HepG2 (cell line): ENCODE results near the gene MYOM1. TPM values are rescaled to one million over a fixed set of nuclear protein-coding genes. Genes with fewer than 3 reads are reported as not detected.

Experiments
- ATAC-seq: fragments of 200-7000 bp; cut with Tn5 transposase; 3 replicates; pipeline ENCODE4 v1.9.1; 2020; ENCODE audit warnings: mild to moderate bottlenecking, moderate library complexity
- BruUV-seq: library from RNA; stranded (reverse); fragments of 400-500 nt; replicated peaks from 2 replicates; lab custom pipeline; 2021; lab: Mats Ljungman, UMichigan
- CTCF ChIA-PET: fragments of 300-600 bp; formaldehyde crosslinking; extraction: SDS; loops from one replicate; lab custom pipeline; 2021; ENCODE audit warnings: low total read pairs, inconsistent platforms, low intra/inter-chr PET ratio; lab: Yijun Ruan, JAX
- POLR2A ChIA-PET: fragments of 350-600 bp; sonication (Branson Sonifier 250); formaldehyde crosslinking; loops from one replicate; lab custom pipeline; 2020; ENCODE audit warnings: antibody characterized with exemption, inconsistent platforms; lab: Yijun Ruan, JAX
- DNase-seq: peaks from one replicate; pipeline ENCODE4 v3.0.0-alpha.2; 2015; ENCODE audit warnings: low spot score
- FAIRE-seq: peaks from 3 replicates; lab custom pipeline; 2011; peaks lifted over from hg19 to GRCh38; lab: Jason Lieb, UNC
- H2AFZ ChIP-seq: one replicate; pipeline ENCODE4 v1.6.1; 2011; ENCODE audit warnings: low read length, inconsistent platforms
- H3K27ac ChIP-seq: fragments of 300-600 bp; 3 replicates; pipeline ENCODE4 v1.8.0; 2011; ENCODE audit warnings: mixed run types, mild to moderate bottlenecking, mixed read lengths, low read length, inconsistent platforms; ENCODE audit not compliant: insufficient read depth; ENCODE audit errors: extremely low read length
- H3K27me3 ChIP-seq, 2 experiments: fragments of 200-600 bp in 1 of 2; 2 replicates in 1 of 2; 3 replicates in 1 of 2; pipeline versions ENCODE4 v1.6.0 to v1.8.0; 2011; ENCODE audit warnings: low read length in 2 of 2, mild to moderate bottlenecking in 2 of 2, moderate library complexity in 2 of 2, inconsistent platforms in 1 of 2; ENCODE audit not compliant: insufficient read depth in 2 of 2, control insufficient read depth in 1 of 2
- H3K36me3 ChIP-seq, 2 experiments: fragments of 200-600 bp in 1 of 2; replicated peaks in 1 of 2; 2 replicates in 1 of 2; 3 replicates in 1 of 2; pipeline versions ENCODE4 v1.5.1 to v1.8.0; 2011; ENCODE audit warnings: low read length in 2 of 2, inconsistent platforms in 1 of 2; ENCODE audit not compliant: insufficient read depth in 2 of 2, control insufficient read depth in 1 of 2
- H3K4me1 ChIP-seq: 2 replicates; pipeline ENCODE4 v1.5.1; 2012; ENCODE audit warnings: low read length, inconsistent platforms; ENCODE audit not compliant: insufficient read depth
- H3K4me2 ChIP-seq: 2 replicates; pipeline ENCODE4 v1.6.0; 2011; ENCODE audit warnings: low read depth, low read length, inconsistent platforms
- H3K4me3 ChIP-seq, 3 experiments: fragments of 200-600 bp in 1 of 3; sonication (generic), shearing (Covaris generic) in 1 of 3; replicated peaks in 1 of 3; 2 replicates each; pipeline ENCODE4 v1.5.1; 2011 to 2016; ENCODE audit warnings: low read length in 3 of 3, inconsistent platforms in 2 of 3, low read depth in 2 of 3, mild to moderate bottlenecking in 2 of 3, control low read depth in 1 of 3, mixed read lengths in 1 of 3; ENCODE audit not compliant: insufficient read depth in 1 of 3
- H3K79me2 ChIP-seq: one replicate; pipeline ENCODE4 v1.6.1; 2011; ENCODE audit warnings: low read length, inconsistent platforms; ENCODE audit not compliant: insufficient read depth
- H3K9ac ChIP-seq: 2 replicates; pipeline ENCODE4 v1.6.0; 2011; ENCODE audit warnings: mild to moderate bottlenecking, low read depth, low read length, inconsistent platforms; ENCODE audit not compliant: insufficient read depth
- H3K9me3 ChIP-seq: 2 replicates; pipeline ENCODE4 v1.5.1; 2012; ENCODE audit warnings: mild to moderate bottlenecking, low read length
- H4K20me1 ChIP-seq: 2 replicates; pipeline ENCODE4 v1.6.0; 2011; ENCODE audit warnings: inconsistent platforms, mild to moderate bottlenecking, low read length, moderate library complexity; ENCODE audit not compliant: insufficient read depth
- ARID5B ChIP-seq: IDR thresholded peaks from 2 replicates; pipeline ENCODE4 v1.4.0; 2020; ENCODE audit warnings: mild to moderate bottlenecking, missing genetic modification reagents
- BCL6 ChIP-seq: IDR thresholded peaks from 2 replicates; pipeline ENCODE4 v1.6.1; 2016; ENCODE audit warnings: missing genetic modification reagents, missing compliant biosample characterization
- GTF3A ChIP-seq: sonication (generic); formaldehyde crosslinking; conservative IDR thresholded peaks from 2 replicates; pipeline ENCODE4 v1.4.0; 2020; ENCODE audit warnings: mild to moderate bottlenecking, missing genetic modification reagents
- HDAC1 ChIP-seq: sonication (generic); formaldehyde crosslinking; IDR thresholded peaks from 2 replicates; pipeline ENCODE4 v1.5.1; 2020; ENCODE audit warnings: mild to moderate bottlenecking, missing genetic modification reagents
- HNF4G ChIP-seq, 2 experiments: sonication (generic) in 1 of 2; formaldehyde crosslinking in 1 of 2; IDR thresholded peaks; 2 replicates each; pipeline versions ENCODE4 v1.4.0 to v1.6.1; 2011 to 2020; ENCODE audit warnings: borderline replicate concordance in 2 of 2, low read depth in 2 of 2, mild to moderate bottlenecking in 2 of 2, low read length in 1 of 2, missing genetic modification reagents in 1 of 2, moderate library complexity in 1 of 2
- IKZF5 ChIP-seq: IDR thresholded peaks from 2 replicates; pipeline ENCODE4 v1.6.1; 2018; ENCODE audit warnings: missing genetic modification reagents, mild to moderate bottlenecking, missing compliant biosample characterization
- KAT2B ChIP-seq: fragments of 150-350 bp; IDR thresholded peaks from 2 replicates; pipeline ENCODE4 v1.6.1; 2014; ENCODE audit warnings: low read depth, low read length, borderline replicate concordance
- NR2F6 ChIP-seq, 2 experiments: IDR thresholded peaks; 2 replicates each; pipeline ENCODE4 v1.6.1; 2016; ENCODE audit warnings: antibody characterized with exemption in 1 of 2, mild to moderate bottlenecking in 1 of 2
- PHF21A ChIP-seq: sonication (generic); formaldehyde crosslinking; IDR thresholded peaks from 2 replicates; pipeline ENCODE4 v1.5.0; 2020; ENCODE audit warnings: mild to moderate bottlenecking, missing genetic modification reagents
- REL ChIP-seq: sonication (generic); formaldehyde crosslinking; conservative IDR thresholded peaks from 2 replicates; pipeline ENCODE4 v1.8.0; 2022; ENCODE audit warnings: mild to moderate bottlenecking, missing genetic modification reagents, moderate library complexity
- ZMYM2 ChIP-seq: sonication (generic); formaldehyde crosslinking; IDR thresholded peaks from 2 replicates; pipeline ENCODE4 v1.8.0; 2022; ENCODE audit warnings: mild to moderate bottlenecking, missing genetic modification reagents
- ZNF782 ChIP-seq: sonication (generic); formaldehyde crosslinking; IDR thresholded peaks from 2 replicates; pipeline ENCODE4 v1.4.0; 2020; ENCODE audit warnings: missing genetic modification reagents, mild to moderate bottlenecking, borderline replicate concordance
- WGBS: methylation state at CpG from one replicate; pipeline ENCODE4 v1.1.6; 2017; ENCODE audit warnings: low lambda C conversion rate; 5-methylcytosine and 5-hydroxymethylcytosine counted together
- in situ Hi-C: cut with HindIII; loops from 2 replicates; pipeline ENCODE4 v1.10.0; 2017; ENCODE audit warnings: low pct_unique_long_range_greater_than_20kb; ENCODE audit not compliant: extremely low pct_ligation_motif_present
- intact Hi-C: fragments of 100-400 bp; cut with micrococcal nuclease; formaldehyde crosslinking; loops from one replicate; pipeline ENCODE4 v1.10.0; 2022; ENCODE audit not compliant: unreplicated experiment
- polyA plus RNA-seq, 8 experiments: library from polyadenylated mRNA; depleted of rRNA in 3 of 8; stranded (reverse) in 7 of 8; unstranded in 1 of 8; fragments of >200 nt; fragmentation: Illumina TruSeq in 4 of 8; extraction: Trizol in 4 of 8; gene quantifications; 2 replicates each; pipeline versions ENCODE4 v1.2.1 to v1.2.3, GENCODE V29; 2011 to 2016; ENCODE audit warnings: low read depth in 4 of 8, missing spikeins in 1 of 8, mixed read lengths in 1 of 8; ENCODE audit not compliant: insufficient read depth in 1 of 8
- total RNA-seq, 5 experiments: library from RNA; depleted of rRNA; stranded (reverse); fragments of >200 nt; fragmentation: Illumina TruSeq; extraction: Trizol; gene quantifications; 2 replicates each; pipeline ENCODE4 v1.2.3, GENCODE V29; 2016; ENCODE audit warnings: low read depth in 1 of 5

The MYOM1 gene
- total and polyA plus RNA-seq, 2 of the 13 experiments (the other 11 are each of a cell fraction or from before 2014, with no cell fraction given) = 0.46 to 0.98 TPM

- TF ChIP-seq NR2F6 (IDR thresholded peaks at IDR 0.05) = no peak
- TF ChIP-seq NR2F6 (CRISPR knock-in tag; IDR thresholded peaks at IDR 0.05) = no peak
- TF ChIP-seq, all 625 proteins: peak for 0
- no TSS peak for BruUV-seq
- in situ Hi-C loops = no loop called here
- Histone ChIP-seq H3K9me3 (no peaks in the 10 kb centered on the region), H4K20me1 (no peaks in the 10 kb centered on the region), H3K4me3 (no peak overlapping the region), H3K4me1 (peaks cover 82% of the 10 kb centered on the region), H3K79me2 (no peaks in the 10 kb centered on the region), H3K9ac (no peak overlapping the region), H3K27me3 (no peaks in the 10 kb centered on the region), H3K27ac (no peak overlapping the region), H3K36me3 (no peaks in the 10 kb centered on the region), H3K4me2 (no peak overlapping the region), H2AFZ (no peak overlapping the region)
- POLR2A ChIA-PET = no interaction called here
- DNase-seq = no peak
- no peak for ATAC-seq
- 91% methylated on average over 1 of the region's 1 CpG for WGBS
- intact Hi-C loops = no loop called here
- FAIRE-seq = no peak
- CTCF ChIA-PET = no interaction called here
Observed at GRCh38 chr18:3102983-3103382, 116.8 kb downstream of the MYOM1 start.

- WGBS = 28% methylated on average over 3 of the region's 3 CpGs
- Histone ChIP-seq H3K4me3 (no peak overlapping the region), H3K9me3 (no peaks in the 10 kb centered on the region), H2AFZ (no peak overlapping the region), H3K4me2 (peak overlapping the region; percentile 40), H3K27ac (no peak overlapping the region), H3K36me3 (no peaks in the 10 kb centered on the region), H3K9ac (no peak overlapping the region), H3K4me1 (peaks cover 61% of the 10 kb centered on the region), H3K79me2 (no peaks in the 10 kb centered on the region), H4K20me1 (no peaks in the 10 kb centered on the region), H3K27me3 (no peaks in the 10 kb centered on the region; a peak in 1 of 5 replicates)
- FAIRE-seq (peak; percentile 26), DNase-seq (peak; percentile 68), ATAC-seq (peak; percentile 98)
- in situ Hi-C loops = no loop called here
- ChIA-PET CTCF (no interaction called here), POLR2A (interaction anchor here (1.0 to 1.7 kb wide), 3 partner anchors 13 to 86 kb away, joined by 3 to 4 read pairs (median 3); no protein-coding TSS in a partner anchor)
- no TSS peak for BruUV-seq
- intact Hi-C loops = no loop called here
- TF ChIP-seq HDAC1 (0 out of 2 replicates have a peak, but pooled peaks have one; percentile 39), HNF4G (IDR thresholded peaks at IDR 0.05; ENCODE audit: borderline replicate concordance, low read depth, low read length) (no peak), HNF4G (CRISPR knock-in tag; IDR thresholded peaks at IDR 0.05; ENCODE audit: borderline replicate concordance, low read depth) (no peak), KAT2B (no peak), ZNF782 (CRISPR knock-in tag) (no peak), BCL6 (CRISPR knock-in tag) (peak; percentile 81), GTF3A (CRISPR knock-in tag) (no peak), ARID5B (CRISPR knock-in tag) (peak; percentile 88), IKZF5 (CRISPR knock-in tag) (peak; percentile 76), REL (no peak), ZMYM2 (CRISPR knock-in tag) (0 out of 2 replicates have a peak, but pooled peaks have one; percentile 24), PHF21A (CRISPR knock-in tag) (0 out of 2 replicates have a peak, but pooled peaks have one; percentile 37)
Observed at GRCh38 chr18:3100498-3101132, 119.2 kb downstream of the MYOM1 start.
